Chondrocyte (in vitro differentiated cells): ENCODE results near the gene NCDN. TPM values are rescaled to one million over a fixed set of nuclear protein-coding genes. Genes with fewer than 3 reads are reported as not detected.

ENCODE experiments used
- DNase-seq: peaks from one replicate; pipeline ENCODE4 v3.0.0; 2021; ENCODE audit warnings: mixed read lengths, low spot score
- H3K27ac Mint-ChIP-seq: one replicate; pipeline ENCODE4 v1.8.0; 2021; ENCODE audit warnings: mild to moderate bottlenecking, moderate library complexity, mixed read lengths; ENCODE audit not compliant: unreplicated experiment
- H3K27me3 Mint-ChIP-seq: 2 replicates; pipeline ENCODE4 v1.8.0; 2021; ENCODE audit warnings: low read depth, mixed read lengths
- H3K36me3 Mint-ChIP-seq: 2 replicates; pipeline ENCODE4 v1.8.0; 2021; ENCODE audit warnings: low read depth, mixed read lengths
- H3K4me1 Mint-ChIP-seq: 2 replicates; pipeline ENCODE4 v1.8.0; 2021; ENCODE audit warnings: low read depth, mild to moderate bottlenecking, mixed read lengths
- H3K4me3 Mint-ChIP-seq: one replicate; pipeline ENCODE4 v1.8.0; 2021; ENCODE audit warnings: mild to moderate bottlenecking, moderate library complexity, mixed read lengths; ENCODE audit not compliant: unreplicated experiment
- H3K9me3 Mint-ChIP-seq: 2 replicates; pipeline ENCODE4 v1.8.0; 2021; ENCODE audit warnings: low read depth, mixed read lengths
- total RNA-seq: library from RNA; stranded (reverse); gene quantifications from 3 replicates; pipeline ENCODE4 v1.2.1, GENCODE V29; 2021
- TF ChIP-seq, protein P1 (sequence below): fragments of 200-600 bp; sonication (generic); IDR thresholded peaks from 2 replicates; pipeline ENCODE4 v1.5.0; 2021; ENCODE audit warnings: antibody characterized with exemption, mild to moderate bottlenecking, moderate library complexity

Gene NCDN
- total RNA-seq, 1 donor from 2014 or later, result 35.3 TPM

DNA sequence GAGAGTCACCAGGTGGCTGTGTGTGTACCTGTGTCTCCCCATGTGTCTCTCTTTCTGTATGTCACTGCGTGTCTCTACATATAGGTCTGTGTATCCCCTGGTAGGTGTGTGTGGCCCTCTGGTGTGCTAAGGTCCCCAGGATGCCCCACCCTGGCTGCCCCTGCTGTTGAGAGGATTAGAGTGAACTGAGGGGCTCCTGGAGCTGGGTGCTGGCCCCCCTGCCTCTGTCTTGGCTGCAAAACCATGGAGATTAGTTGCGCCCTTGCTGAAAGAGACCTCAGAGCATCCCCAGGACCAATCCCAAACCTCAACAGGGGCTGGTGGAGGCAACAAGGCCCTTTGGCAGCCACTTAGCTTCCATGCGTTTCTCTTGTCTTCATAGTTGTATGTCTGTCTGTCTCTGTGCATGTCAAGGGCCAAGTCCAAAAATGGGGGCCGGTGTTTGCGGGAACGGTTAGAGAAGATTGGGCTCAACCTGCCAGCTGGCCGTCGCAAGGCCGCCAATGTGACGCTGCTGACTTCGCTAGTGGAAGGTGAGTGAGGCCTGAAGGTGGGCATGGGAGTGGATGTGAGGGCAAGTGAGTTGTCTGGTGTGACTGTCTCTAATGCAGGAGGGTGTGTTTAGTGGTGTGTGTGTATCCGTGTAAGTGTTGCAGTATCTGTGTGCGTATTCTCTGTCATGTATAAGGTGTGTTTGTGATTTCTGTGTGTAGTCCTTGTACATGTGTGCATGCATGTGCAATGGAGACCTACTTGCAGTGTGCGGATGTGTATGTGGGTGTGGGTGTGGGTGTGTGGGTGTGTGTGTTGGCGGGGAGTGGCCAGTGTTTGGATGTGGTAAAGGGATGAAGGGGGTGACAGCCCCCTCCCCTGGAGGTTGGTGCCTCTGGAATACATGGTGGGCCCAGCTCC, 32.2 kb downstream of the NCDN start:
- no peak overlapping the region for H3K4me3 Mint-ChIP-seq
- TF ChIP-seq, protein P1, sequence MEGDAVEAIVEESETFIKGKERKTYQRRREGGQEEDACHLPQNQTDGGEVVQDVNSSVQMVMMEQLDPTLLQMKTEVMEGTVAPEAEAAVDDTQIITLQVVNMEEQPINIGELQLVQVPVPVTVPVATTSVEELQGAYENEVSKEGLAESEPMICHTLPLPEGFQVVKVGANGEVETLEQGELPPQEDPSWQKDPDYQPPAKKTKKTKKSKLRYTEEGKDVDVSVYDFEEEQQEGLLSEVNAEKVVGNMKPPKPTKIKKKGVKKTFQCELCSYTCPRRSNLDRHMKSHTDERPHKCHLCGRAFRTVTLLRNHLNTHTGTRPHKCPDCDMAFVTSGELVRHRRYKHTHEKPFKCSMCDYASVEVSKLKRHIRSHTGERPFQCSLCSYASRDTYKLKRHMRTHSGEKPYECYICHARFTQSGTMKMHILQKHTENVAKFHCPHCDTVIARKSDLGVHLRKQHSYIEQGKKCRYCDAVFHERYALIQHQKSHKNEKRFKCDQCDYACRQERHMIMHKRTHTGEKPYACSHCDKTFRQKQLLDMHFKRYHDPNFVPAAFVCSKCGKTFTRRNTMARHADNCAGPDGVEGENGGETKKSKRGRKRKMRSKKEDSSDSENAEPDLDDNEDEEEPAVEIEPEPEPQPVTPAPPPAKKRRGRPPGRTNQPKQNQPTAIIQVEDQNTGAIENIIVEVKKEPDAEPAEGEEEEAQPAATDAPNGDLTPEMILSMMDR, result no peak
- no peak for DNase-seq
- H3K4me1 Mint-ChIP-seq, result no peaks in the 10 kb centered on the region
- H3K9me3 Mint-ChIP-seq, result no peaks in the 10 kb centered on the region
- H3K36me3 Mint-ChIP-seq, result peaks cover 3% of the 10 kb centered on the region
- H3K27me3 Mint-ChIP-seq, result no peaks in the 10 kb centered on the region
- H3K27ac Mint-ChIP-seq, result no peak overlapping the region

GRCh38 chr1:35590476-35591040, 33.0 kb downstream of the NCDN start:
- no peak for DNase-seq
- Mint-ChIP-seq H3K4me3 (no peak overlapping the region), H3K36me3 (peaks cover 3% of the 10 kb centered on the region), H3K27ac (no peak overlapping the region), H3K9me3 (no peaks in the 10 kb centered on the region), H3K27me3 (no peaks in the 10 kb centered on the region), H3K4me1 (no peaks in the 10 kb centered on the region)
- TF ChIP-seq, protein P1, result no peak

DNA sequence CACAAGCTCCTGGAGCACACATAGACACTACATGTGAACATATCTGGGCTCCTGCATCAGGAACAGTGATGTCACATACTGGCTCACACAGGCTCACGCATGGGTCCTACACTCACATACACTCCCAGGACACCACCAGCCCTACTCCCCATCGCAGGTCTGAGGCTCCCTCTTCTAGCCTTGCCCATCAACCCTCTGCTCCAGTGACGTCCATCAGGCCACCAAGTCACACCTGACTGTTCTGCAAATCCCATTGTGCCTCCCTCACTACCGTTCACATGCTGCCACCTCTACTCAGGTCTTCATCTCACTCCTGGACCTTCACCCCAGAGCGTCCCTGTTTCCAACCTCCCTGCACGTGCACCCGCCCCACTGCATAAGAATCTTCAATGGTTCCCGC, 33.6 kb downstream of the NCDN start:
- no peak for DNase-seq
- no peaks in the 10 kb centered on the region for H3K4me1 Mint-ChIP-seq
- H3K9me3 Mint-ChIP-seq, result no peaks in the 10 kb centered on the region
- no peak overlapping the region for H3K4me3 Mint-ChIP-seq
- H3K27ac Mint-ChIP-seq, result no peak overlapping the region
- TF ChIP-seq, protein P1, result no peak
- no peaks in the 10 kb centered on the region for H3K27me3 Mint-ChIP-seq
- peaks cover 3% of the 10 kb centered on the region for H3K36me3 Mint-ChIP-seq

DNA sequence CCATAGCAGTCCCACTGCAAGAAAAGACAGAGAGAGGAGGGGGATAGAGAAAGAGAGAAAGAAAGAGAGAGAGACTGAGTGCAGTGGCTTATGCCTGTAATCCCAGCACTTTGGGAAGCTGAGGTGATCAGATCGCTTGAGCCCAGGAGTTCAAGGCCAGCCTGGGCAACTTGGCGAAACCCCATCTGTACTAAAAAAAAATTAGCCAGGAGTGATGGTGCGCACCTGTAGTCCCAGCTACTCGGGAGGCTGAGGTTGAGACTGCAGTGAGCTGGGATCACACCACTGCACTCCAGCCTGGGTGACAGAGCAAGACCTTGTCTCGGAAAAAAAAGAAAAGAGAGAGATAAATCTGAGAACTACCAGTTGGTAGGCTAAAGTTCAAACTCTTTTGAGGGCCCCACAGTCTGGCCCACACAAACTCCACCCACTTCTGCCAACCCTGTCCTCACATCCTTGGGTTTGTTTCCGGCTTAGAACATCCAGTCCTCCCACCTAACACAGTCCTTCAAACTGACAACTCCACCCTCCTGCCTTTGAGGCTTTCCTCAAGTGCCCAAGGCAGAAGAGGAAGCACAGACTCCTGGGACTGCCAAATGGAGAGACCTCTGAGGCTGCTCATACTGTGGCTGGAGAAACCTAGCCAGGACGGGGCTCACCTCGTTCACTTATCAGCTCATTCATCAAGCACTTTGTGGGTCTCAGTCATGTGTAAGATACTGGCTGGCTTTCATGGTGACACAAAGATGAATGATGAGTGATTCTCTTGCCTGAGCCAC, 35.6 kb downstream of the NCDN start:
- Mint-ChIP-seq H3K27me3 (no peaks in the 10 kb centered on the region), H3K27ac (no peak overlapping the region), H3K36me3 (peaks cover 3% of the 10 kb centered on the region), H3K4me1 (no peaks in the 10 kb centered on the region), H3K9me3 (no peaks in the 10 kb centered on the region), H3K4me3 (no peak overlapping the region)
- TF ChIP-seq, protein P1, result no peak
- DNase-seq, result no peak
